SK-N-MC (cell line): ENCODE data around the gene TEKT5.

Experiments used
- EZH2 ChIP-seq: fragments of 200-600 bp; sonication (generic); IDR thresholded peaks from one replicate; pipeline ENCODE4 v1.6.1; 2017; ENCODE audit warnings: antibody characterized with exemption
- POLR2AphosphoS5 ChIP-seq: IDR thresholded peaks from 2 replicates; pipeline ENCODE4 v1.6.1; 2012; ENCODE audit warnings: mild to moderate bottlenecking, low read depth, low read length, borderline replicate concordance

DNA sequence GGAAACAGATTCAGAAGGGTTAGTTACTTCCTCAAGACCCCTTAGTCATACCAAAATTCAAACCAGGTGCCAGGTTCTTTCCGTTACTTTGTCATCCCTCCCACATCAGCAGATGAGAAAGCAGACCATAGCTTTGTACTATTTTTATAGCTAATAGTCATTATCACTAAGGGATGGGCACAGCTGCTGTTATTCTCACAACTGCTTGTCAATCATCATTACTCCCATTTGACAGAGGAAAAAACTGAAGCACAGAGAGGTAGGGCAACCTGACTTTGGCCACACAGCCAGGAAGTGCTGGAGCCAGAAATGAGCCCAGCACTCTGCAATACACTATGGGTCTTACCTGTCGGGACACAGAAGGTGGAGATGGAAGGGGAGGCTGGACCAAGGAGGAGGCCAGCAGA, 30.0 kb downstream of the TEKT5 start:
- no peak for TF ChIP-seq POLR2AphosphoS5
- no peak for TF ChIP-seq EZH2
